ENCODE results near the gene DIS3.
"Not testable (repeated sequence)": the region's sequence is repeated elsewhere in the genome, so short reads cannot be mapped to it uniquely, and the experiment has no call there.

DIS3 gene, protein sequence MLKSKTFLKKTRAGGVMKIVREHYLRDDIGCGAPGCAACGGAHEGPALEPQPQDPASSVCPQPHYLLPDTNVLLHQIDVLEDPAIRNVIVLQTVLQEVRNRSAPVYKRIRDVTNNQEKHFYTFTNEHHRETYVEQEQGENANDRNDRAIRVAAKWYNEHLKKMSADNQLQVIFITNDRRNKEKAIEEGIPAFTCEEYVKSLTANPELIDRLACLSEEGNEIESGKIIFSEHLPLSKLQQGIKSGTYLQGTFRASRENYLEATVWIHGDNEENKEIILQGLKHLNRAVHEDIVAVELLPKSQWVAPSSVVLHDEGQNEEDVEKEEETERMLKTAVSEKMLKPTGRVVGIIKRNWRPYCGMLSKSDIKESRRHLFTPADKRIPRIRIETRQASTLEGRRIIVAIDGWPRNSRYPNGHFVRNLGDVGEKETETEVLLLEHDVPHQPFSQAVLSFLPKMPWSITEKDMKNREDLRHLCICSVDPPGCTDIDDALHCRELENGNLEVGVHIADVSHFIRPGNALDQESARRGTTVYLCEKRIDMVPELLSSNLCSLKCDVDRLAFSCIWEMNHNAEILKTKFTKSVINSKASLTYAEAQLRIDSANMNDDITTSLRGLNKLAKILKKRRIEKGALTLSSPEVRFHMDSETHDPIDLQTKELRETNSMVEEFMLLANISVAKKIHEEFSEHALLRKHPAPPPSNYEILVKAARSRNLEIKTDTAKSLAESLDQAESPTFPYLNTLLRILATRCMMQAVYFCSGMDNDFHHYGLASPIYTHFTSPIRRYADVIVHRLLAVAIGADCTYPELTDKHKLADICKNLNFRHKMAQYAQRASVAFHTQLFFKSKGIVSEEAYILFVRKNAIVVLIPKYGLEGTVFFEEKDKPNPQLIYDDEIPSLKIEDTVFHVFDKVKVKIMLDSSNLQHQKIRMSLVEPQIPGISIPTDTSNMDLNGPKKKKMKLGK

DNA sequence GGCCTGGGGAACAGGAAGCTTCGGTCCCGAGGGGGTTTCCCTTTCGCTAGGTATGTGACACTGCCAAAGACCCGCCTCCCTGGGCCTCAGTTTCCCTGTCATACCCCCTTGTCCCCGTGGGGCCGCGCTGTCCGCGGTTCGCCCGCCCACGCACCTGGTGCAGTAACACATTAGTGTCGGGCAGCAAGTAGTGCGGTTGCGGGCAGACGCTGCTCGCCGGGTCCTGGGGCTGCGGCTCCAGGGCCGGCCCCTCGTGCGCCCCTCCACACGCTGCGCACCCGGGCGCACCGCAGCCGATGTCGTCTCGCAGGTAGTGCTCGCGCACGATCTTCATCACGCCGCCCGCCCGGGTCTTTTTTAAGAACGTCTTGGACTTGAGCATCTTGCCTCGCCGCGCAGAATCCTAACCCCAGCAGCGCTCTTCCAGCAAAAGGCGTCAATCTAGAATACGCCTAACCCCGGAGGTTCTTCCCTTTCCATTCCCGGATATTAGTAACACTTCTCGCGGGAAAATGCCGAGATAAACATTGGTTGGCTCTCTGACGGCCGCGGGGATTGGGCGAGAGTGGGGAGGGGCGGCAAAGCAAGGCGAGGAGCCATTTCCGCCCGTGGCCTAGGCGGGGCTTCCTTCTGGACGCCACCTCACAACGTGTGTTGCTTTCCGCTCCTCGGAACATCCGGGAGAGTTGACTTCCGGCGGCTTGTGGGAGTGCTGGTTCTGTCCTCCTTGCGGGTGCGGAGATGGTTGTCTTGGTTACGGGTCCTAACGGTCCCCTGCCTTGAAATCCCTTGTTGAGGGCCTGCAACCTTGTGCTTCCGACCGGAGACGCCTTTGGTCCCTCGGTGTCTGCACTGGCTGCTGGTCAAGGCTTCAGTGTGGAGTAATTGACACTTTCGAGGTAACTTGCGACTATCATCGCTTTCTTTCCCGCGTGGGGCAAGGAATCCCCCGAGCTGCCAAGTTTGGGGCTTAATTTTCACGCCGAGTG, at the start of gene DIS3, which contains the start of gene PIBF1:
Gene DIS3 (minus strand): TSS at position 450 of the 989 bp plus-strand sequence. CDS start 68 bp downstream, at position 382.
Gene PIBF1 (plus strand): TSS at position 683 of the 989 bp plus-strand sequence. CDS start 1,337 bp downstream, outside the sequence.
- peak; percentile 94 for DNase-seq

DNA sequence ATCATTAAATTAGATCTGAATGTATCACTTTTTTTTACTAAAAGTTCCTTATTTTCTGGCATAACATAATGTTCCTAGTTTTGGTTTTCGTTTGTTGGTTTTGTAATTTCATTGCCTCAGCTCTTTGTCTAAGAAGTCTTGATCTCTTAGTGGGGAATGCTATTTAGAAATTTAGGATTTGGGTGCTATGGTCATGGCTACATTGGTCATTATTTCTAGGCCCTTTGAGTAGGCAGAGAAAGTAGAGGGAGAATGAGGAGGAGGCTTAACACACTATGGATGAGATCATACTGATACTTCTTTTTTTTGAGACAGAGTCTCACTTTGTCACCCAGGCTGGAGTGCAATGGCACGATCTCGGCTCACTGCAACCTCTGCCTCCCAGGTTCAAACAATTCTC, 42.0 kb upstream of the DIS3 start:
- no peak for DNase-seq

DNA sequence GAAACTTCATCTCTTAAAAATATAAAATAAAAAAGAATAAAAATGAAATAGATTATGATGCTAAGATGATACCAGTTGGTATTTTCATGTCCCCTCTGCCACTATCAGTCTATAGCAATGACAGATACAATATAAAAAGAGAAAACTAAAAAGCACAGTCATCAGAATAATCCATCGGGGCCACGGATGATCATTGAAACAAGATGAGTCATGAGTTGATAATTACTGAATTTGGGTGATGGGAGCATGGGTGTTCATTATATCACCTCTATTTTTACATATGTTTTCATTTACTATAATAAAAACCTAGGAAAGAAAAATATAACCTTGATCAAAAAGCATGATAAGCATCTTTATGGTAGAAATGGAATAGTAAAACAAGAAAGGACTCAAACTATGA, 41.4 kb upstream of the DIS3 start:
- no peak for DNase-seq

DNA sequence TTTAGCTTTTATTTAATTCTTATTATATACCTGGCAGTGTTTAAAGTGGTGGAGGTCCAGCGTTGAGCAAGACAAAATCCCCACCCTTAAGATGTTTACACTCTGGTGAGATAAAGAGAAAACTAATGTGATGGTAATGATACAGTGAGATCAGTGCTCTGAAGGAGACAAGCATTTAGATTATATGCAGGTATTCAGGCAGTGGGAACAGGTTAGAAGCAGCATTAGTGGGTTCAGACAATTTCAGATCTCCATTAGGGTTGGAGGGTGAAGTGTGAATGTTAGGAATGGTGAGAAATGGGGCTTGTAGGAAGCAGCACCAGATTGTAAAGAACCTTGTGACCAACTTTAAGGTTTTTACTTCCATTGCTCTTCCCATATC, 39.2 kb upstream of the DIS3 start:
- DNase-seq = no peak

DNA sequence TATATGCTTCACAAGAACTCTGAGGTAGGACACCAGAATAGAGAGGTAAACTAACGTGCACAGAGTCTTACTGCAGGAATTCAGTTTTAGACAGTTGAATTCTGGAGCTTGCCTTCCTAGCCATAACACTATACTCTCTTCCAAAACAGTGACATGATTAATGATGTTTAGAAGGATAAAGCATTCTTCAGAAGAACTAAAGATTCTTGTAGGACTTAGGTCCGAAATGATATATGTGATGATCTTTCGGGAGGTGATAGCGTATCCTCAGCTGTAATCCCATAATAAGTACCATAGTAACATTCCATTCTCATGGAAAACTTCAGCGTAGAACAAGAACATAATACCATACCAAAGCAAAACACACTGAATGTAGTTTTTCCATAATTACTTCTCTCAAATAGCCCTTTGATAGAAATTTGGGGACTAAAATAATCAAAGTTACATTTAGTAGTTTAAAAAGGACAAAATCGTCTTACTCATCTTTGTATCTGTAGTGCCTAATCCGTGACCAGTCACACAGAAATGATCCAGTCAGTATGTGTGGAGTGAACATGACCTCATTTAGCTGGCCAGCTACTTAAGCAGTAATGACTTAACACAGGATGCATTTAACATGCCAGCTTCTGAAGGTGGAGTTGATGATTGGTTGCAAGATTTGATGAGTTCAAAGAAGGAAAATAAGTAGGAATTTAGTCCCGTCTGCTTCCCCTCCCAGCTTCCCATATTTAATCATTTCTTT, 38.6 kb upstream of the DIS3 start:
- DNase-seq = no peak

DNA sequence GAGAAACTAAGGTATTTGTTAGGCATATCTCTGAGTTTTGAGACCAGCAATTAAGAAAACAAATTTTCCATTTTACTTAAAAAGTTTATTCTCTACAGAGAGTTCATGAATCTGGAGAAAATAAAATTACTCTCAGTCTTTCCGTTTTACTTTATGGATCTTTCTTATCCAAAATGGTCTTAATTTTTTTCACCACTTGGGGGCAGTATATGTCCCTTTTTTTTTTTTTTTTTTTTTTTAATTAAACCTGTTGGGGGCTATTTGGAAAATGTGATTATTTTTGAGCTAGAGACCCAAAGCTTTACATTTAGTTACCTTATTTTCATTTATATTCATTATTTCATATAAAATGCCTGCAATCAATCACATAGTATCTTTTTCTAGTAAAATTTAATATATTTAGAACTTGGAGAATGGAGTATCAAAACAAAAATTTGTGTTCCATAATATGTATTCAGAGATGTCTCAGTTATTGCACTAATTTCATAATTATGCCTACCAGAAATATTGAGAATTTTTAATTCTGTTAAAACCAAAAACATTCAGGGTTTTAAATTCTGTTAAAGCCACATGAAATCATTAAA, 27.3 kb upstream of the DIS3 start:
- DNase-seq = no peak

DNA sequence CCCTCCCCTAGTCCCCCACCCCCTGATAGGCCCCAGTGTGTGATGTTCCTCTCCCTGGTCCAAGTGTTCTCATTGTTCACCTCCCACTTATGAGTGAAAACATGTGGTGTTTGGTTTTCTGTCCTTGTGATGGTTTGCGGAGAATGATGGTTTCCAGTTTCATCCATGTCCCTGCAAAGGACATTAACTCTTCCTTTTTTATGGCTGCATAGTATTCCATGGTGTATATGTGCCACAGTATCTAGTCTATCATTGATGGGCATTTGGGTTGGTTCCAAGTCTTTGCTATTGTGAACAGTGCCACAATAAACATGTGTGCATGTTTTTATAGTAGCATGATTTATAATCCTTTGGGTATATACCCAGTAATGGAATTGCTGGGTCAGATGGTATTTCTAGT, 24.8 kb upstream of the DIS3 start:
- DNase-seq = not testable (repeated sequence)

DNA sequence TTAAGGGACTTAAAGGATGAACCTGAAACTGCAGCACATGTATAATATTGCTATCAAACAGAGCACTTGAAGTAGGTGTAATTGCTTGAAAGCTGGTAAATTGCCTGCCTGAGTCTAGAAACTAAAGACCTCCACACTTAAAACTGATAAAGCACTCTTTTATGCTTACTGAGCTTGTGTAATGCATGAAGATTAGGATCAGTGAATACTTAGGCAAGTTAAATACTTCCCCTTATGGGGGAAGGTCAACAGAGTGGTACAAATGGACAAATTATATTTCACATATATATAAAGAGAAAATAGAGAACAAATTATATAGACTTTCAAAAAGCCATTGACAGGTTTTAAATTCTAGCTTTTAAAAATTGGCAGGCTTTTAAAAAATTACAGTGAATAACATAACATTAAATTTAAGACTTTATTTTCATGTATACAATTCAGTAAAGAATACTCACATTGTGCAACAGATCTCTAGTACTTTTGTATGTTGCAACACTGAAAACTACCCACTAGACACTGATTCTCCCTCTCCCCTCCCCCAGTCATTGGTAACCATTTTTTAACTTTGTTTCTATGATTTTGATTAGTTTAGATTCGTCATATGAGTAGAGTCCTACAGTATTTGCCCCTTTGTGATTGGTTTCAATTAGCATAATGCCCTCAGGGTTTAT, 24.1 kb upstream of the DIS3 start:
- DNase-seq = no peak

DNA sequence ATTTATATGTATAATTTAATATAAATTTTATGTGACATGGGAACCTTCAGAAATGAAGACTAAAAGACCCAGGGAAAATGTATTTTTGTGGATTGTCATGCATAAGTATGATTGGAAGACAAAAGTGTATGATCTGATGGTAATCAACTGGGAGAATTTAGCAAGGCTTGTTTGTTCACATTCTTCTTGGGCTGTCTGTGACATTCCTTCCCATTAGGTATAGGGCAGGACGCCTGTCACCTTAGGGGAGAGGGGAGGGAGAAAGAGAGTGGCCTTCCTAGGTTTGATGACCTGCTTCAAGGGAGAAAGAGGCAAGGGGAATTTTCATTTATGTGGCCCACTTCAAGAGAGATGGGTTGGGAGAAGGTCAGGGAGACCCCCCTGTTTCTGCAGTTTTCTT, 22.6 kb upstream of the DIS3 start:
- DNase-seq = no peak

DNA sequence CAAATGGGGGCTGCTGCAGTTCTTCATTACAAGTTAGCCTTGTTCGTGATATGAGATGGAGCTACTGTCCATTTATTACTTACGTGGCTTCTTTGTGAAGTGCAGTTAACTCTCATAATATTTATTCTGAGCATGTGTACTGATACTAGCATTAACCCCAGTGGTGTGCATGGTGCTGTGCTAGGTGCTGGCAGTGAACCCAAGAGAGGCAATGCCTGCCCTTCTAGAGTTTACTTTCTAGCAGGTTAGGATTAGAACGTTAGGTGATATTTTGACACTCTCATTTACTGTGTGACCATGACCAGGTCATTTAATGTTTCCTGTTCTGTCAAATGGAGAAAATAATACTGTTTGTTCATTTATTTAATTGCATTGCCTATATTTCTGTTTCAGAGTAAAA, 17.1 kb upstream of the DIS3 start:
- DNase-seq = no peak

DNA sequence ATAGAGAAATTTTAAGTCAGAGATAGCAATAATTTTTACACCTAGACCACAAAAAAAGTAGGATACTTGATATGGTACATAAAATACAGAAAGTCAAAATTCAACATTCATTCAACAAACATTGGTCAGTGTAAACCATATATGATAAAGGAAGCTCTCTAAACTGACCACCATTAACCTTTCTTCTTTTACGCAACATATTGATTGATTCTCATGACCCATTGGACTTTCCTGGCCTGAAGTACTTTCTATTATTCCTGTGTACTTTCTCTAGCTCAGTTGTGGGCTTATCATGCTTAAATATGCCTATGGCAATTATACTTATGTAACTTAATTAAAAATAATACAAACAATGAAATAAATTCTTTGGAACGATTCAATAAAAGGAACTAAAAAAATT, 10.9 kb upstream of the DIS3 start:
- DNase-seq = no peak

DNA sequence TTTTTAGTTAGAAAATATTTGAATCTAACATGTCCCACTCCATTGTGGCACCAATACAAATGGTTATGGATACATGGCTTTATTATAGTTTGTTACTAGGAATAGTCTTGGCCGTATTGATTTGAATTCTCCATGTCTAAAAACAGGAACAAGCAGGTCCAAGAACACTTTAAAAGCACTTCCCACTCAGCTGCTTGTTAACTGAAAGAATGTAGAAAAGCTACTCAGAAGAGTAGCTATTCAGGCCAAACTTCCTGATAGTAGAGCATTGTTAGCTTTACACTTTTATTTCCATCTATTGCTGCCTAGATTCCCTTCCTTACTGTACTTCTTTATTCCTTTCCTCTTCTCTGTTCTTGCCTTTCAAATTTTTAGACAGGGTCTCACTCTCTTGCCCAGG, 7.1 kb upstream of the DIS3 start:
- DNase-seq = no peak

DNA sequence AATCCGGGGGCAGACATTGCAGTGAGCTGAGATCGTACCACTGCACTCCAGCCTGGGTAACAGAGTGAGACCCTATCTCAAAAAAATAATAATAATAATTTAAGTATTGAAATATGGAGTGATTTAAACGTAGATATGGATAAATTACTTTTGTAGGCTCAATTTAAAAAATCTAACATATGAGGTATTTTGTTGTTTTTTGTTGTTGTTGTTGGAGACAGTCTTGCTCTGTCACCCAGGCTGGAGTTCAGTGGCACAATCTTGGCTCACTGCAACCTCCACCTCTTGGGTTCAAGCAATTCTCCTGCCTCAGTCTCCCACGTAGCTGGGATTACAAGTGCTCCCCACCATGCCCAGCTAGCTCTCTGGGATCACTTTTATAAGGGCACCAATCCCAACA, 3.0 kb upstream of the DIS3 start:
- not testable (repeated sequence) for DNase-seq

DNA sequence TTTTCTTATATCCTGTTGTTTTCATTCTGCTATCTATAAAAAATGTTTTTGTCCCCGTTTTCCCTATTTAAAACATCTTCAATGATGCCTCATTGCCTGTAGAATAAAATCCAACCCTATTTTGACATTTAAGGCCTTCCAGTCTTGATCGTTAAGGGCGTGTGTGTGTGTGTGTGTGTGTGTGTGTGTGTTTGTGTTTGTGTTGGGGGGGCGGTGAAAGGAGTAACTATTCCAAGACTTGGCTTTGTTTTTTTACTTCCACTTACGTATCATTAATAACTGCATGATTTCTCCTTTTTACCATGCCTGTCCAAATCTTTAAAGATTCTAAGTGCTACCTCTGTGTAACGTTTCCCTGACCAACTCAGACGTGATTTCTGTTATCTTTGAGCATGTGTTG, 1.0 kb upstream of the DIS3 start:
- no peak for DNase-seq

DNA sequence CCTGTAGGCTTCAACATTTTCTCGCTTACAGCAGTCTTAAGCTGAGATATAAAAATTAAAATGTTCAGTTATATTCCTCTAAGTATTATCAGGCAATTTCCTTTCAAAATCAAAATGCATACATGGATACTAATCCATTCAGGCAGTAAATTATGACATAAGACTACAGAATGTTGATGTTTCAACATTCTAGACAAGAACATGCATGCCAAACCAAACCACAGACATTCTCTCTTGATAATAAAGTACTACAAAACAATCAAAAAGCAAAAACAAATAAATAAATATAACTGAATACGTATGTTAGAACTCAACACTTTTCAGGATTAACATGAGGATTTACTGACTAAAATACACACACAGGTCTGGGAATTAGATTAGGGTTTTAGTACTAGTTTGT, 7.7 kb downstream of the DIS3 start:
- DNase-seq = no peak

DNA sequence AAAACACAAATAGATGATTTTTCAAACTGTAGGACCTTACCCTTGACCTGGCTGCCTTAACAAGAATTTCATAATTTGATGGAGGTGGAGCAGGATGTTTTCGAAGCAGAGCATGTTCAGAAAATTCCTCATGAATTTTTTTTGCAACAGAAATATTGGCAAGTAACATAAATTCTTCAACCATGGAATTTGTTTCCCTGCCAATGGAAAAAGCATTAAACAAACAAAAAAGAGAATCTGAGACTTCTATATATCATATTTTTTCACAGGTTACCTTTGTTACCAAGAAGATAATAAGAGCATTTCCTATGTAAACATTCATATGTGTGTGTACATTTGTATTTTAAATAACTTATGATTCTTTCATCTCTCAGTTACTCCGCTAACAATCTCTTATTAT, 18.3 kb downstream of the DIS3 start:
- no peak for DNase-seq

DNA sequence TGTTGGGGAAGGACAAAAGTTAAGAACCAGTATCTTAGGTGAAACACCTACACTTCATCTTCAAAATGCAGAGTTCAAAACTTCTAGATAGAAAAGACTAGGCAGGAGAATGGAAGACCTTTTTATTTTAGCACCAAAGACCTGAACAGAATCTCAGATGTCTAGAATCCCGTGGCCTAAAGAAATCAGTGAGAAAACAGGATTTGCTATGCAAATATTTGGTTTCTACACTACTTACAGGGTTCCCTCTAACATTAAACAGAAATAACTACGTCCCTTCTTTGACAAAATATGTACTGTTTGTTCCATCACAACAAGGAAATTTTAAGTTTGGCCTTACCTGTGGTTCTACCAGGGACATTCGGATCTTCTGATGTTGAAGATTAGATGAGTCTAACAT, 21.5 kb downstream of the DIS3 start:
- DNase-seq = no peak

DNA sequence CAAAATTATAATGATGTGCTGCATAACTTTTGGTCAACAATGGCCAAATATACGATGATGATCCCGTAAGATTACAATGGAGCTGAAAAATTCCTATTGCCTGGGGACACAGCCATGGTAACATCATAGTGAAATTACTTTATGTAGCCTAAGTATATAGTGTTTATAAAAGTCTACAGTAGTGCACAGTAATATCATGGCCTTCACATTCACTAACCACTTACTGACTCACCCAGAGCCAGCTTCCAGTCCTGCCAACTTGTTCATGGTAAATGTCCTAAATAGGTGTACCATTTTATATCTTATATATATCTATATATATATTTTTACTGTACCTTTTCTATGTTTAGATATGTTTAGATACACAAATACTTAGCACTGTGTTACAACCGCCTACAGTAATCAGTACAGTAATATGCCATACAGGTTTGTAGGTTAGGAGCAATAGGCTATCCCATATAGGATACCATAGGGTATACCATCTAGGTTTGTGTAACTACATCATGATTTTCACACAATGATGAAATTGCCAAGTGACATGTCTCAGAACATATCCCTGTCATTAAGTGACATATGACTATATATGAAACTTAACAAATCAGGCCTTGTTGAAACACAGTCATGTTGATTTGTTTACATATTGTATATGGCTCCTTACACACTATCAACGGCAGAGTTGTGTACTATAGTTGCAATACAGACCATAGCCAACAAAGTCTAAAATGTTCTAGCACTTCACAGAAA, 23.7 kb downstream of the DIS3 start:
- DNase-seq = no peak

DNA sequence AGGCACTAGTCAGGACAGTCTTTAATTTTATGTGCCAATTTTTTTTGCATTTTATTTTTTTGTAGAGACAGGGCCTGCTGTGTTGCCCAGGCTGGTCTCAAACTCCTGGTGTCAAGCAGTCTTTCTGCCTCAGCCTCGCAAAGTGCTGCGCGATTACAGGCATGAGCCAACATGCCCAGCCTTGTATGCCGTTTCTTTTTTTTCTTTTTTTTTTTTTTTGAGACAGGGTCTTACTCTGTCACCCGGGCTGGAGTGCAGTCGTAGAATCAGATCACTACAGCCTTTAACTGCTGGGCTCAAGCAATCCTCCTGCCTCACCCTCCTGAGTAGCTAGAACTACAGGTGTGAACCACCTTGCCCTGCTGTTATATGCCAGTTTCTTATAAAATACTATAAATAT, 27.6 kb downstream of the DIS3 start:
- no peak for DNase-seq

DNA sequence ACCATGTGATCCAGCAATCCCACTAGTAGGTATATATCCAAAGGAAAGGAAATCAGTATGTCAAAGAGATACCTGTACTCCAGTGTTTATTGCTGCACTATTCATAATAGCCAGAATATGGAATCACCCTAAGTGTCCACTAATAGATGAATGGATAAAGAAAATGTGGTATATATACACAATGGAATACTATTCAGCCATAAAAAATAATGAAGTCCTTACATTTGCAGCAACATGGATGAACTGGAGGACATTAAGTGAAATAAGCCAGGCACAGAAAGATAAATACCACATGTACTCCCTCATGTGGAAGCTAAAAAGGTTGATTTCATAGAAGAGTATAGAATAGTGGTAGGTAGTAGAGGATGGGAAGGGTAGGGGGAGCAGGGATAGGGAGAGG, 30.5 kb downstream of the DIS3 start:
- no peak for DNase-seq

Data from DMS79 (cell line).